ENCODE data around the gene SLC47A2.

SLC47A2 gene

GRCh38 chr17:19642373-19642893 is 74.0 kb downstream of the SLC47A2 start:
- DNase-seq, result no peak

GRCh38 chr17:19641687-19642372 is 74.6 kb downstream of the SLC47A2 start:
- no peak for DNase-seq

GRCh38 chr17:19631905-19632304 is 84.5 kb downstream of the SLC47A2 start:
- no peak for DNase-seq

GRCh38 chr17:19630661-19631060 is 85.7 kb downstream of the SLC47A2 start:
- no peak for DNase-seq

- DNase-seq, result no peak
These were observed 86.3 kb downstream of the SLC47A2 start for GRCh38 chr17:19630035-19630434.

GRCh38 chr17:19629449-19629848 is 86.9 kb downstream of the SLC47A2 start:
- DNase-seq, result no peak

Measured in 8988T (cell line).